Measurements from ENCODE around the gene NDRG4. TPM values are rescaled to one million over a fixed set of nuclear protein-coding genes. Genes with fewer than 3 reads are reported as not detected.

Gene NDRG4
- polyA plus RNA-seq, 3 donors, result 11.5 to 14.4 (median 11.6) TPM

- DNase-seq, result no peak
Measured at GRCh38 chr16:58536278-58536677, 36.3 kb downstream of the NDRG4 start.

DNA sequence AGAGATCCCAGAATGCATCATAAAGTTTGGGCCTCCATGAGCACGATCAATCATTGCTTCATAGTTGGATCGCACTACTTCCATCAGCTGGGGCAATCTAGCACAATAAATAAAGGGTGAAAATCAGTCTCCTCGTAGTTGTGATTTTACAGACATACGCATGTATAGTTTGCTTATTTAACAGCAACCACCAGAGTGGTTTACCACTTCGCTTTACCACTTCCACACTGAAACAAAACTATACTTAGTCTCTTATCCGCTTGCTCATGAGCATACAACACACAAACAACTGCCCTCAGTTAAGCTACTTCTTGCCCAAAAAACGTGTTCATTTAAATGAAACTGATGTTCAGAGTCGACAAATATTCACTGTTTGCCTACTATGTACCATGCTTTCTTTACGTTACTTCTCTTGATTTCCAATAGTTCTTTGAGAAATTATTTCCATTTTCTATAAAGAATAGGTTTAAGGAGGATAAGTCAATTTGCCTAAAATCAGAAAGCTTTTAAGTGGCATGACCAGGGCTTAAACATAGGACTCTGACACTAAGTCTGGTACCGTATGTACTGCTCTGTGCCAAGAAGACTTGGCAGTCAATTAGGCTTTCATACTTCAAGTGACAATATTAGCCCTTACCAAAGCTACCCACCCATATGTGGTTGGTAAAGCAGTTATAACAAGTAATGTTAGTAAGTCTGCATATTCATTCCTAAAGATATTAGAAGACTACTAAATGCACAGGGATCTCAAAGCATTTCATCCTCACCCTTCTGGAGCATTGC is 37.4 kb downstream of the NDRG4 start:
- no peak for DNase-seq

- DNase-seq, result no peak
Measured at GRCh38 chr16:58541711-58542110, 41.8 kb downstream of the NDRG4 start.

DNA sequence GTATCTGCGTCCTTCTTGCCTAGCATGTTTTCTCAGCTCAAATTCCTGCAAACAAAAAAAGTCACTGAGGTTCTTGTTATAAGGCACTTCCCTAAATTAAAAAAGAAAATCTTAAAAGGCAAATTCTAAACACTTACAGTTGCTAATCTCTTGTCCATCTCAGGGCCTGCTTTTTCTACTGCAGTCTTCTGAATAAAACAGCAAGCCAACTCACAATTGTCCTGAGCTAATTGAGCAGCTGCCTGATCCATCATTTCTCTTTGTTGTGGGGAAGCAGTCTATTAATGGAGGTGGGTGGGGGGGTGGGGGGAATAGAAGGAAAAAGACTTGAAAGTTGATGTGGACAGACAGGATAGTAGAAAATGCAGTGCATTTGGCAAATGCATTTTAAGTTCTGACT is 42.3 kb downstream of the NDRG4 start:
- DNase-seq, result no peak

DNA sequence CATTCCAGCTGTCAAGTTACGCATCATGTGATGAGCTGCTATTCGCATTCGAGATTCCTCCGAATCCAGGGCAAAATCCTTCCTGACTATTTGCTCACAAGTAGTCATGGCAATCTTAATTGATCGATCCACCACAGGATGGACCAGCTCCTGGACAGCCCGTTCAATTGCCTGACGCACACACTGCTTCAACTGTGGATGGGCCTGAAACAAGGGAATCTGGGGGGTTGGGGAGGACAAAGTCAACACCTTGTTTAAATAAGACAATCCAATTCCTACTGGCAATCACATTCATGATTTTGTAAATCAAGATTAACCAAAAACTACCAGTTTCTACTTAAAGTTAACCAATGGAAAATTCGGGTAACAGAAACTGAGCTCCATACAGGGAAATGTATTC is 43.7 kb downstream of the NDRG4 start:
- DNase-seq, result no peak

GRCh38 chr16:58548378-58548777 is 48.4 kb downstream of the NDRG4 start:
- DNase-seq, result no peak

DNA sequence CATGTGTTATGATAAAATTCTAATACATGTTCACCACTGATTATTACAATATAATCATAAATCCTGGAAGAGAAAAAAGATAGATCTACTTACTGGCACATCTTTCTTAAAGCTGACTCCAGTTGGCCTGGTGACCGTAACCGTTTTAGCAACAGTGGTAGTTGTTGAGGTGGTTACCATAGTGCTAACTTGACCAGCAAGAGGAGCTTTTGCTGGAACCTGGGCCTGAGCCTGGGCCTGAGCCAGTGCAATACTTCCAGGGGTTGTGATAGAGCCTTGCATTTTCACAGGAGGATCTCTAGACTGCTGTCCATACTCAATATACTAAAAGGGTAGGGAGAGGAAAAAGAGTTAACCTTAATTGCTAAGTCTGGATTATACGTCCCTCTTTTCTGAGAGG is 51.6 kb downstream of the NDRG4 start:
- no peak for DNase-seq

DNA sequence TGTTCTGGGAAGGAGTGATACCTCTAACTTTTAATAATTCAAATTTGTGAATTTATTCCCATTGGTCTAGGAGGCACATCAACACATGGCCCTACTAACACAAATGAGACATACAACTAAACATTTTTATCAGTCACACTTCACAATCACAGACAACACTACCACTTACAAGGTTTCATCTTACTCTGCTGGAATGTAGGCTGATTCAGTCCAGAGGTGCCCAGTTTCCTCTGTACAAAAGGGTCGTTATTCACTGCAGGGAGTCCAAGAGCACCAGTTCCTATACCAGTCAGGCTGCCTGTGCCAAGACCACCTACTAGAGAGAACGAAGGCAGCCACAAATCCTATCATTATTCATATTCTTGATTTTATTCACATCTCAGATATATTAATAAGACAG is 56.7 kb downstream of the NDRG4 start:
- DNase-seq, result no peak

Other genes with a start within 250 kb of the NDRG4 start
- under 1 TPM in 1 of 3 donors, not detected in 2; 0.16 TPM for gene PRSS54, start 205.1 kb upstream of the NDRG4 start, polyA plus RNA-seq (ENCODE audit: insufficient read length in 3 of 3)
- 10 to 100 TPM; 12.2 to 13.9 (median 12.4) TPM for gene GINS3, start 107.7 kb upstream of the NDRG4 start, polyA plus RNA-seq (ENCODE audit: insufficient read length in 3 of 3)
- 10 to 100 TPM; 28.1 to 56.4 (median 46.8) TPM for gene SETD6, start 15.4 kb downstream of the NDRG4 start, polyA plus RNA-seq (ENCODE audit: insufficient read length in 3 of 3)
- gene CNOT1, start 129.7 kb downstream of the NDRG4 start, polyA plus RNA-seq (ENCODE audit: insufficient read length in 3 of 3), result 100 to 1,000 TPM; 182 to 226 (median 194) TPM
- 10 to 100 TPM; 14.5 to 20.8 (median 20.3) TPM for gene SLC38A7, start 184.6 kb downstream of the NDRG4 start, polyA plus RNA-seq (ENCODE audit: insufficient read length in 3 of 3)
- 100 to 1,000 TPM in 1 of 3 donors, 10 to 100 TPM in 2; 92.5 to 105 (median 96.6) TPM for gene GOT2, start 234.2 kb downstream of the NDRG4 start, polyA plus RNA-seq (ENCODE audit: insufficient read length in 3 of 3)

Data from renal pelvis (tissue), 4 donors.